ENCODE measurements around the gene TACR1. TPM values are rescaled to one million over a fixed set of nuclear protein-coding genes. Genes with fewer than 3 reads are reported as not detected.

TACR1 gene
- total and polyA plus RNA-seq, 2 of the 4 experiments (the other 2 are of a cell fraction): under 0.01 to 0.09 TPM

GRCh38 chr2:75162897-75163296 is 36.4 kb downstream of the TACR1 start:
- Histone ChIP-seq H3K9ac (ENCODE audit: low read depth, low read length) (no peak overlapping the region), H3K4ac (ENCODE audit: low read depth, low read length) (no peak overlapping the region), H3K79me1 (ENCODE audit: low read depth in 1 of 2, low read length in 2 of 2) (no peaks in the 10 kb centered on the region), H3K36me3 (ENCODE audit: control insufficient read depth, insufficient read depth, low read length) (no peaks in the 10 kb centered on the region), H3K9me3 (ENCODE audit: control insufficient read depth, insufficient read depth, low read length) (no peaks in the 10 kb centered on the region), H4K20me1 (ENCODE audit: insufficient read depth, low read length) (no peaks in the 10 kb centered on the region), H3K14ac (replicated peaks; ENCODE audit: low read depth, low read length) (no peak overlapping the region), H3K27me3 (ENCODE audit: control insufficient read depth, insufficient read depth, low read length) (peaks cover 1% of the 10 kb centered on the region; the same call in 1 of the 2 replicates), H2BK15ac (ENCODE audit: low read depth, low read length) (no peak overlapping the region), H2BK120ac (ENCODE audit: low read depth, low read length) (no peak overlapping the region), H2AK9ac (replicated peaks; ENCODE audit: low read depth, low read length, poor library complexity) (no peak overlapping the region), H3K4me3 (ENCODE audit: insufficient read depth, low read depth, low read length) (no peak overlapping the region), H4K91ac (ENCODE audit: insufficient read depth, low read depth, low read length) (no peak overlapping the region), H3K23ac (ENCODE audit: low read depth, low read length) (no peak overlapping the region), H3K4me1 (ENCODE audit: control insufficient read depth, insufficient read depth, low read length) (no peaks in the 10 kb centered on the region), H3K4me2 (ENCODE audit: low read depth, low read length) (no peak overlapping the region), H2BK5ac (ENCODE audit: low read depth, low read length, poor library complexity, severe bottlenecking) (no peak overlapping the region), H3K9me1 (ENCODE audit: insufficient read depth, low read length) (no peaks in the 10 kb centered on the region), H4K8ac (ENCODE audit: low read depth in 2 of 2, low read length in 2 of 2) (no peak overlapping the region), H3K56ac (ENCODE audit: extremely low read depth, insufficient read depth, low read length) (no peak overlapping the region), H2BK20ac (ENCODE audit: low read depth, low read length) (no peak overlapping the region), H3K18ac (ENCODE audit: low read depth, low read length) (no peak overlapping the region), H2AK5ac (ENCODE audit: low read depth, low read length) (no peak overlapping the region), H3K27ac (ENCODE audit: insufficient read depth, low read length) (no peak overlapping the region), H4K5ac (ENCODE audit: low read depth, low read length) (no peak overlapping the region), H2AFZ (replicated peaks; ENCODE audit: low read length, poor library complexity) (no peak overlapping the region)
- in situ Hi-C loops (cut with MboI; ENCODE audit: low sequenced_read_pairs) (no loop called here), intact Hi-C loops (cut with micrococcal nuclease) (no loop called here), dilution Hi-C loops (cut with HindIII; ENCODE audit: low sequenced_read_pairs, unreplicated experiment) (no loop called here)
- POLR2A ChIA-PET (ENCODE audit: unreplicated experiment): no interaction called here
- CTCF ChIA-PET: no interaction called here
- BruUV-seq (replicated peaks): no TSS peak
- no peak for ATAC-seq (ENCODE audit: low read depth)
- no CpG with 5 or more reads among the region's 2 CpGs for WGBS, 2 experiments (ENCODE audit: extremely low coverage in 2 of 2, insufficient read length in 1 of 2)
- DNase-seq: no peak
- TF ChIP-seq SMC3 (IDR thresholded peaks at IDR 0.05; ENCODE audit: low read depth, low read length) (no peak), MAFK (IDR thresholded peaks at IDR 0.05; ENCODE audit: low read depth, low read length) (no peak), MAZ (IDR thresholded peaks at IDR 0.05; ENCODE audit: borderline replicate concordance, low read depth, low read length) (no peak), ELK1 (IDR thresholded peaks at IDR 0.05; ENCODE audit: borderline replicate concordance, low read depth, low read length) (no peak), POLR2A (IDR thresholded peaks at IDR 0.05; ENCODE audit: low read depth, low read length) (no peak), RAD21 (IDR thresholded peaks at IDR 0.05; ENCODE audit: low read length) (no peak), BHLHE40 (IDR thresholded peaks at IDR 0.05; ENCODE audit: low read depth, low read length) (no peak), NFE2L2 (IDR thresholded peaks at IDR 0.05; ENCODE audit: low read depth, low read length) (no peak), CEBPB (IDR thresholded peaks at IDR 0.05; ENCODE audit: low read depth, low read length) (no peak), FOS (IDR thresholded peaks at IDR 0.05; ENCODE audit: low read depth, low read length) (no peak), CHD1 (IDR thresholded peaks at IDR 0.05; ENCODE audit: low read depth, low read length) (no peak), RCOR1 (IDR thresholded peaks at IDR 0.05; ENCODE audit: insufficient replicate concordance, low read length) (no peak)
- TF ChIP-seq, protein P1, sequence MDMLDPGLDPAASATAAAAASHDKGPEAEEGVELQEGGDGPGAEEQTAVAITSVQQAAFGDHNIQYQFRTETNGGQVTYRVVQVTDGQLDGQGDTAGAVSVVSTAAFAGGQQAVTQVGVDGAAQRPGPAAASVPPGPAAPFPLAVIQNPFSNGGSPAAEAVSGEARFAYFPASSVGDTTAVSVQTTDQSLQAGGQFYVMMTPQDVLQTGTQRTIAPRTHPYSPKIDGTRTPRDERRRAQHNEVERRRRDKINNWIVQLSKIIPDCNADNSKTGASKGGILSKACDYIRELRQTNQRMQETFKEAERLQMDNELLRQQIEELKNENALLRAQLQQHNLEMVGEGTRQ (IDR thresholded peaks at IDR 0.05; ENCODE audit: low read depth, low read length): no peak
